CD4-positive, alpha-beta T cell treated with Interleukin-1 beta for 1 hour (primary cell): ENCODE measurements around the gene BARX2.

ENCODE experiments used
- DNase-seq, 2 donors: peaks; one replicate each; pipeline ENCODE4 v3.0.0-alpha.2; 2020 to 2022

The BARX2 gene

DNA sequence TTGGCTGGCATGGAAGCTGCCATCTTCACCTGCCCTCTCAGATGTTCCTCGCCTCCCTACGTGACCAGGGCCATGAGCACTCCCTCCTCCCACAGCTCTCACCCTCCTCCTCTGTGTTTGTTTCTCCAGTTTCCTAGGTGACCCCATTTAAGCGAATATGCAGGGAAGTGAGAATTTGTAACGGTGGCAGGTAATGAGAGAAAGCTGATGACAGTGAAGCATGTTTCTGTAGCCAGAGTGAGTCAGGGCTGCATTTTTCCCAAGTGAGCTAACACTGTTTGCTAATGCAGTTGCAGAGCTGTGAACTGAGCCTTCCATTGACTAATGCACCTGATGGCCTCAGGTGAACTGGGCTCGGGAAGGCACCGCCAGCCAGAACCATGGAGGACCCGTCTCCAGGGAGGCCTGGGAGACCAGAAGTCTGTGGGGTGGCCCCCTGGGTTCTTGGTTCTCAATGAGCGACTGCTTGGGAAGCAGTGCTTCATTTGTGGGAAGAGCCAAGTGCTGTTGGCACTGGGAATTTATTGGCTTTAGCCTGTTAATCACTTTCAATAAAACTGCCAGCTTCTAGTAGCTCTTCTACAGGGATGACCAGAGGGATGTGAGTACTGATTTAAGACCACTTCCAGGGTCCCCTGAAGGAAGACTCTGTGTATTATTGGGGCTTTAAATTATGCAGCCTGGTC is 64.5 kb downstream of the BARX2 start:
- DNase-seq, result no peak

DNA sequence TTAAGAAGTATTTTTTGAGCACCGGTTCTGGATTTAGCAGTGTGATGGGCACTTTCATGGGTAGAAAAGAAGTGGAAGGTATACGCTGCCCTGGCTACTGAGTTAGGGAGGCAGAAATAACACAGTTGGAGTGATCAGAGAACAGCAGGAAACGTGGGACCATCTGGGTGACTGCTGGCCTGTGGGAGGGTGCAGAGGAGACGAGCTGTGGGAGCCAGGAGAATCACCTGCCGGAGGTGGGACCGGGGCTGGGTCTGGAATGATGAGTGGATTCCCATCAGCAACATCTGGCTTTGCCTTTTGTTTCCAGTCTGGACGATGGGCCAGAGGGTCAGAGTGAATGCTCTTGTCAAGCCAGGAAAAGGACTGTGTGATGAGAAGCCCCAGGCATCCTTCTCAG is 66.5 kb downstream of the BARX2 start:
- DNase-seq, result no peak

DNA sequence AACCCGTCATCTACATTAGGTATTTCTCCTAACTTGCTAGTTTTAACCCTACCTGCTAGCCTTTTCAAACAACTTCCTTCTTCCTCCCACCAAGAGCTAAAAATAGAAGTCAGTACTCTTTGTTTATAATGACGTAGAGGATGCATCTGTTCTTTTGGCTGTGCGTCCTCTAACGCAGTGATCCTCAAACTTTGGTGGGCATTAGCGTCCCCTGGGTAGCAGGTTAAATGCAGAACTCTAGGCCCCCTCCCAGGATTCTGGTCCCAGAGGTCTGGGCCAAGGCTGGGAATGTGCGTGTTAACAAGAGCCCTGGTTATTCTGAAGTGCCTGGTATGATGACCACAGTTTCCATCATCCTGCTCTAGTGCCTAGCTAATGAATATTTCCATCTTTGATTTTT is 67.6 kb downstream of the BARX2 start:
- no peak for DNase-seq

DNA sequence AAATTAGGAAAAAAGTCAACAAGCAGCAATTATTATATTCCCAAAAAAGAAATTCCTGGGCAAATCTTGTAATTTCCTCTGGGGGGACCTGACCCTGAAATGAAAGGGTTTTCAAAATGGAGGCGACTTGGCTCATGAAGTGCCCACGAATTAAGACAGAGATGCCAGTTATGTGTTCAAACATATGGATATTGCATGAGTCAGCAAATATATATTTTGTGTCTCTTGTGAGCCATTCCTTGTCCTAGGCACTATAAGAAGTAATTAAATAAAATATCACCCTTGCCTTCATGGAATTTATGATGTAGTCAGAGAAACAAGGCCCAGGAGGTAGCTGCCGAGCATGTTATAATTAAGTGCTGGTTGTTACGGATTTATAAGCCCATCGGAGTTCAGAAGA is 68.6 kb downstream of the BARX2 start:
- no peak for DNase-seq

DNA sequence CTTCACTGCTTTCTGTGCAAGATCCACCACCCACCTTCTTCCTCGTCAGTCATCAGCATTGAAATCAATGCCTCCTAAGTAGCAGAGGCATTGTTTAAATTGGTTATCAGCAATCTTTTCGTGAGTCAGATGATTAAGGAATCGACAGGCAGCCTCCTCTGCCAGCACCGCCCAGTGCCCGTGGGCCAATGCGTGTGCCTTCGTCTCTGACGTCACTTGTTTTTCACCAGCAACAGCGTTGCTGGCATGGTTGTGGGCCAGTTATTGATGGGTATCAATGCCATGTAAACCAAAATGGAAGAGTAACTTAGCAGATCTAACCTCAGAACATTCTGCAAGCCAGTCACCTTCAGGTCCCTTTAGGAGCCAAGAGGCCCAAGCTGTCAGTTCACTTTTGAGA is 69.6 kb downstream of the BARX2 start:
- no peak for DNase-seq

DNA sequence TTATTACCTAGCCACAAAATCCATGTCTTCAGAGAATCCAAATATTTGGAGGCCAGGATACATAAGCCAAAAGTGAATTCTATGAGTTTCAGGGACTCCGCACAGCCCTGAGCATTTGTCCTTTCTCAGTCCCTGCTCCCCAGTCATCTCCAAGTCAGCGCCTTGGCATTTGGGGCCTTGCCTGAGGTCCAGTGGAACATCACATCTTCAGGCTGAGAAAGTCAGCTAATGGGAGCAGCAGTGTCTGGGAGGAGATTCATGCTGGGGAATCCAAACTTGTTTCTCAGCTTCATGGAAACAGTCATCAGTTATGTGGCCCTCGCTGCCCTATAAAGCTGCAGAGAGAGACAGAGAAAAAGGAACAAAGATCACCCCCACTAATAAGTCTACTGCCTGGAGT is 70.9 kb downstream of the BARX2 start:
- DNase-seq, result no peak

DNA sequence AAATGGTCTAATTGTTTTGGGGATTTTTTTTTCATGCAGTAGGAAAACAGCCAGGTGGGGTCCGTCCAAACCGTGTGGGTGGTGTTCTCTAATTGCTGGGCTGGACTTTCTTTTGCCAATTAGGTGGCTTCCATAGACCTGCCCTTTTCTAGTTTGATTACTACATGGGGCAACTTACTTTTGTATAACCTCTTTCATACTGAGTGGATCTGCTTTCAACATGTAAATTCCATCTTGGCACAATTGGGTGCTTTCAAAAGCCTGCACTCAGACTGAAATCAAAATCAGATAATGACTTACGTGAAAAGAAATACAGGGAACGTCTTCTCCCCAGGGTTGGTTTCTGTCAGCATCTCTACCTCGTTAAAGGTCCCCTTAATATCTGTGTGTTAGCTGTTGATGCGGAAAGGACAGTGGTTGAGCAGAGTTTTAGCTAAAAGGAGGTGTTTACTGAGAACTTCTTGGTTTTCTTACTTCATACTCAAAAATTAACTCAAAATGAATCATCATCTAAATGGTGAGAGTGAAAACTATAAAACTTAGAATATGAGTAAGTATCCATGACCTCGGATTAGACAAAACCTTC is 72.1 kb downstream of the BARX2 start:
- no peak for DNase-seq

DNA sequence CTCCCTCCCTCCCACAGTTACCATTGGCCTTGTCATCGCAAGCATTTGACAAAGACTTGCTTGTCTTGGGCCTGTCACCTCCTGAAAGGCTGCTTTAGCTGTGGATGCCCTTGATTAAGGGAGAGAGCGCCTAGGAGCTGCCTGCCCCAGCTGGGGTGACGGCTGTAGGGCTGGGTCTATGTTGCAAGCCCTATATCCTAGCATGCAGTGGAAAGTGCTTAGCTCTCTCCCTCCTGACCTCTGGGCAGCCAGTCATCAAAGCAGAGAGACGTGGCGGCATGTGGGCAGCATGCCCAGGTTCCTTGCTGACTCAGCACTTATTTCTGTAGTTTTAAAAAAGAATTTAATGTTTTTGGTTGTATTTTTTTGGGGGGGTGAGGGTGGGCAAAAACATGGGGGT is 75.9 kb downstream of the BARX2 start:
- no peak for DNase-seq

DNA sequence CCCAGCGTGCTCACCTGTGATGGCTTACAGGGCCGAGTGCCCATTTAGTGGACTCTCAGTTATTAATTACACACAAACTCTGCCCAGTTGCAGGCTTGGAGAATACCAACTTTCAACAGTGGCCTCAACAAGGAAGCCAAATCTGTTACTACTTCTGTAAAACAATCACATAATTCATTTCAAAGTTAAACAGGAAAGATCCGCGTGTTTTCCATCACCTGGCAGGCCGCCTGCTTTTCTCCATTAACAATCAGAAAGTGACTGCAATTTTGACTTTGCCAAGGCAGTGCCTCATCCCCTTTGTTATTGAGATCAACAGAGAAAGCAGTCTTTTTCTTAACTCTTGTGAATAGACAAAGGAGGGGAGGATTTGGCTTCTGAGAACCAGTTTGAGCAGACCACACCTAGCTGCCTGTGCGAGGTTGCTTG is 77.7 kb downstream of the BARX2 start:
- no peak for DNase-seq

DNA sequence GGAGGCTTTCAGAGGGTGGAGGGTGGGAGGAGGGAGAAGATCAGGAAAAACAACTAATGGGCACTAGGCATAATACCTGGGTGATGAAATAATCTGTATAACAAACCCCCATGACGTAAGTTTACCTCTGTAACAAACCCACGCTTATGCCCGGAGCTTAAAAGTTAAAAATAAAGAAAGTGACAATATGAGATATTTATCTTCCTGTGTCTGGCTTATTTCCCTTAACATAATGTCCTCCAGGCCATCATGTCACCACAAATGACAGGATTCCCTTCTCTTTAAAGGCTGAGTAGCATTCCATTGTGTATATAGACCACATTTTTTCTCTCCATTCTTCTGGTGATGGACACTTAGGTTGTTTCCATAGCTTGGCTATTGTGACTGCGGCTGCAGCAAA is 79.5 kb downstream of the BARX2 start:
- DNase-seq, result no peak

DNA sequence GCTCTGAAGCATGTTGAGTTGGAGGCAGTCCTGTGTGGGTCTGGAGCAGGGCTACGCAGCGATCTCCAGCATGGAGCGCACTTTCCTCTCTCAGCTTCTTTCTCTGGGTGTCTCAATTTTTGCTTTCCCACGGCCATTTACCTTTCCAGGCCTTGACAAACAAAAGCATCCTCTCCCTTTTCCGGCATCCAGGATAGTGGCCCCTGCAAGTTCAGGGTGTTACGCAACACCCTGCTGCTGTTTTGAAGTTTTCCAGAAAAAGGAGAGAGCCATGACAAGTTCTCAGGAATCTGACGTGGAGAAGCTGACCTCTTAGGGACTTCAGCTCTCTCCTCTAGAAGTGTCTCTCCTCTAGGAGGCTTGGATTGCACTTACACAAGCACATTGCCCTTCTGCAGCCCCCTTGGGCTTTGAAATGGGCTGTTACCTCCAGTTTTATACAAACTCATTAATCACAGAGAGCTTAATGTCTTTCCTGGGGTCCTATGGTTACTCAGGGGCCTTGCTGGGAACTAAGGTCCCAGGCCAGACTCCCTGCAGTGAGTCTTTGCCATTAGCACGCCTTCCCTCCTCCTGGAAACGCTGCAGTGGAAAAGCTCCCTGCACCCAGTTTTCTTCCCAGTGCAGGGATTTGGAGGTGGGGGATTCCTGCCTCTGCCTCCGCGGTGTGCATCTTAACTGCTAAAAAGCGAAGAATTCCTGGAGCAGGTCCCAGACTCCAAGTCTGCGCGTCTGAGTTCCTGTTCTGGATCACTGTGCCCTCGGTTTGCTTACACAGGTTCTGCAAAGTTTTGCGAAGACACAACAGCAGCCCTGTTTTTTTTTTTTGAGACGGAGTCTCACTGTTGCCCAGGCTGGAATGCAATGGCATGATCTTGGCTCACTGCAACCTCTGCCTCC is 80.4 kb downstream of the BARX2 start:
- DNase-seq, result no peak

DNA sequence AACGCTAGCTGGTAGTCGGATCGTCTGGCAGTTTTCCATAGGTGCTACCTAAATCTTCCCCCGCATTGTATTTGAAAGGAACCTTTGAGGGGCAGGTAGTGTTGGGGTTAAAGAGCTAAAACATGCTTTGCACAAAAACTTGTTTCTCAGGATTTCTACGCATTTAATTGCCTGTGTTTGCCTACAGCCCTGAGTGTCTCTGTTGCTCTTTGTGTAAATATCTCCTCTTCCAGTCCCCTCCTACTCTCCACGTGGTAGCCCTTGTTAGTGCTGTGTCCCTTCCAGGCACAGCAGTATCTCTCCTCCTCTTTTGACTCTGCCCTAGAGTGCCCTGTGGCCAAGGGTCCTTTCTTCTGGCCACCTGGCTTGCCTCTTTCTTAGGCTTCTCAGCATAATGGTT is 81.7 kb downstream of the BARX2 start:
- no peak for DNase-seq

DNA sequence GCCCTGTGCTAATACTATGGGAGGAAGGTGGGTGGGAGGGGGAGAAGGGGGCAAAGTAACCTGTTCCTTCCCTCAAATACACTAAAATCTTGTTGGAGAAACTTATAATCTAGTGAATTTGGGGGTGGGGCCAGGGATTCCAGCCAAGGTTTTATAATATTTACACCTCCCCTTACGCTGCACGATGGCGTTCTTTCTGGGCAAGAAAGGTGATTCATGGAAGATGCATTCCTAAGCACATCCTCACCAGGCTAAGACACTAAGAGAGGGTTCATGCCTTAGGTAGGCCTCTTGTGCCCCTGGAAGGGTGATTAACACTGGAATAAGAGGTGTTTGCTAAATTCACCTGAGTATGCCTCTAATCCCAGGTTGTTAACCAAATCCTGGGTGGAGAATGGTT is 82.6 kb downstream of the BARX2 start:
- no peak for DNase-seq

DNA sequence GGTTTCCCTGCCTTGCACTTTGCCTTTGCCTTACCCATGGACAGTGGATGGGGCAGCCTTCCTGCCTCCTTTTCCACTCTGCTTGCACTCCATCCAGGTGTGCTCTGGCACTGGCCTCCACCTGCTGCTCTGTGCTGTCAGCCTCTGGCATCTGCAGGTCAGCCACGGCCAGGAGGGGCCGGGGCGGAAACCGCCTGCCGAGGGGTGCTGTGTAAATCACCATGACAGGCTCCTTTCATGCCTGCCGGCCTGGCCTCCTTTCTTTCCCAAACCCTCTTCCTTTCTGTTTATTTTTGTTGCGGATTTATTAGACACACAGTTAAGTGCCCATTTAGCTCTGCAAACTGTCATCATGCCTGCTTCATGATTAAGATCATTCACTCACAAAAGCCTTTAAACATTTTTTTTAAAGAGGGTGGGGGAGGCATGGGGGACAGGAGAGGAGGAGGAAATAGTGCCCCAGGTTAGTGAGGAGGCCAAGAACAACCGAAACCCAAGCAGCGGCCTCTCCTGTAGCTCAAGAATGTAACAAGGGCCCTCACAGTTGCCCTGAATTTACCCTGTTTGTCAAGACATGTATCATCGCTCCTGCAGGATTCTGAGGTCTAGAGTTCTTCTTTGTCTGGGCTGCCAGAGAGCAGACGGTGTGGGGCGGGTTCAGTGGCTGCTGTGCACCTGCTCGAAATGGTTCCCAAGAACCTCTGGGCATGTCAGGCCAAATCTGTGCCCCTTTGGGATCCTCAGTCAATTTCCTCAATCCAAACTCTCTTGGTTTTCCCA is 83.3 kb downstream of the BARX2 start:
- DNase-seq, result no peak

DNA sequence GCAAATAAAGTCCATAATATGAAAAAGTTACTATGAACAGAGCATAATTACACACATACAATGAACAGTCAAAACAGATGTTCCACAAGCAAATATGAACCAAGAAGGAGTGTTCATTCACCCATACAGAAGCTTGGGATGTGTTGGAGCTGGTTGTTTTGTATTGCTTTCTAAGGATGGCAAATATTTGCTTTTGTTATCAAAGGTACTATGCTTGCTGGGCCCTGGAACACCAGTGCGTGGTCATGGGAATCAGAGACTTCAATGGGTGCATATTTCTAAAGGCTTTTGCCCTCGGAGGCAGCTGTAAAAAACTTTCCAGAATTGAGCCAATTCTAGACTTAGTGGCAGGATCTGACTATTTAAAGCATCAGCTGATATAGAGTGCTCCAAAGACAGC is 85.1 kb downstream of the BARX2 start:
- no peak for DNase-seq

DNA sequence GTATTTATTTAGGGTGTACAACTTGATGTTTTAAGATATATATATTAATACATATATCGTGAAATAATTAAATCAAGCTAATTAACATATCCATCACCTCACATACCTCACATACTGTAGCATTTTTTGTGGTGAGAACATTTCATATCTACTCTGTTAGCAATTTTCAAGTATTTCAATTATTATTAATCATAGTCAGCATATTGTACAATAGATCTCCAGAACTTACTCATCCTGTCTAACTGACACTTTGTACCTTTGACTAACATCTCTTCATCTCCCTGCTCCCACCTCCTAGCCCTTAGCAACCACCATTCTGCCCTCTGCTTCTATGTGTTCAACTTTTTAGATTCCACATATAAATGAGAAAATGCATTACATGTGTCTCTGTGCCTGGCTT is 108.4 kb downstream of the BARX2 start:
- DNase-seq, result no peak

DNA sequence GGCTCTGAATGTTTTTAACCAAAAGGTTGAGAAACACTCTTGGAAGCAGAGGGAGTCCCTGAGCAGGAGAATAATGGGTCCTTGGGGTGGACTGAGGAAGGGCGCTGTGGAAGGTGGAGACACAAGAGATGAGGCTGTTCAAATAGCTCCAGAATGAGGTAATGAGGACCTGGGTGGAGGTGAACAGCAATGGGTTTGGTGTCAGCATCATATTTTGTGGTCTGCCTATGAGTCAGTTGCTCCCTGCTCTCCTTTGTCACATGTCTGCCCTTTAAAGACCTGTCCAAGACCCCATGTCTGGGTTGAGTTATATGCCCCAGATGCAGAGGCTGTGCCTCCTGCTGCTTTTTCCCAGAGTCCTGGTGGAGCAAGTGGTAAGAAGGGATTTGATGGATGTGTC is 113.6 kb downstream of the BARX2 start:
- DNase-seq, result no peak

DNA sequence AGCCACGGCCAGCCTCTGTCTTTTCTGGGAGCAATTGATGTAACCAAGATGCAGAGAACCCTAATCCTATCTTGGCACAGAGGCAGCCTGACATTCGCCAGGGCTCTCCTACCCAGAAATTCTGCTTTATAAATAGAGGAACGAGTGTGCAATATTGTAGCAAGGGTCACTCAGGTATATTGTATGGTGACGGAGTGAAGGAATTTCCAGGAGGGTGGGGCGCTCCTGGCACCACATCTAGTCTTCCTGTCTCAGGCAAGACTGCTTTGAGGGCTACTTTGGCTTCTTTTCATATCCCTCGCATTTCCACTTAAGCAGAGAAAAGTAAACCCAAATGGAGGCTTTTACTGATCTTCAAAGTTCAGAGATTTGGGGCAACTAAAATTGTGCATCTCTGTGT is 114.4 kb downstream of the BARX2 start:
- DNase-seq, result no peak

DNA sequence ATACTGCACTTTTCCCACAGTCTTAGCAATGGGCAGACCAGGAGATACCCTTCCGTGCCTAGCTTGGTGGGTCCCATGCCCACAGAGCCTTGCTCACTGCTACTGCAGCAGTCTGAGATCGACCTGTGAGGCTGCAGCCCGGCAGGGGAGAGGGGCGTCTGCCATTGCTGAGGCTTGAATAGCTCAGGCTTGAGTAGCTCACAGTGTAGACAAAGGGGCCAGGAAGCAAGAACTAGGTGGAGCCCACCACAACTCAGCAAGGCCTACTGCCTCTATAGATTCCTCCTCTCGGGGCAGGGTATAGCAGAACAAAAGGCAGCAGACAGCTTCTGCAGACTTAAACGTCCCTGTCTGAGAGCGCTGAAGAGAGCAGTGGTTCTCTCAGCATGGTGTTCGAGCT is 118.1 kb downstream of the BARX2 start:
- DNase-seq, result no peak
